OCI-LY1 (cell line): ENCODE measurements around the gene KLHL29.

Experiments
- H2AFZ ChIP-seq: fragments of 200-600 bp; sonication (generic), shearing (Covaris generic); 2 replicates; pipeline ENCODE4 v1.6.0; 2014; ENCODE audit warnings: antibody characterized with exemption, mild to moderate bottlenecking, low read length
- H3F3A ChIP-seq: fragments of 200-600 bp; sonication (generic), shearing (Covaris generic); 2 replicates; pipeline ENCODE4 v1.6.0; 2014; ENCODE audit warnings: mild to moderate bottlenecking, antibody characterized with exemption, low read length, moderate library complexity; ENCODE audit not compliant: insufficient read depth
- H3K27ac ChIP-seq: fragments of 200-600 bp; sonication (generic); 2 replicates; pipeline ENCODE4 v1.5.1; 2014; ENCODE audit warnings: low read length, mixed run types, mild to moderate bottlenecking, low read depth; ENCODE audit not compliant: poor library complexity, severe bottlenecking
- H3K27me3 ChIP-seq: fragments of 200-600 bp; sonication (generic); 2 replicates; pipeline ENCODE4 v1.6.0; 2014; ENCODE audit warnings: antibody characterized with exemption, mild to moderate bottlenecking, low read length, moderate library complexity; ENCODE audit not compliant: insufficient read depth
- H3K36me3 ChIP-seq: fragments of 200-600 bp; sonication (generic); 2 replicates; pipeline ENCODE4 v1.6.1; 2014; ENCODE audit warnings: mild to moderate bottlenecking, antibody characterized with exemption, low read length, moderate library complexity, mixed read lengths; ENCODE audit not compliant: insufficient read depth
- H3K4me1 ChIP-seq: fragments of 200-600 bp; sonication (generic); 2 replicates; pipeline ENCODE4 v1.5.1; 2014; ENCODE audit warnings: mild to moderate bottlenecking, low read length, moderate library complexity; ENCODE audit not compliant: insufficient read depth, severe bottlenecking
- H3K4me2 ChIP-seq: fragments of 200-600 bp; sonication (generic), shearing (Covaris generic); 2 replicates; pipeline ENCODE4 v1.6.1; 2014; ENCODE audit warnings: low read length
- H3K4me3 ChIP-seq: fragments of 200-600 bp; sonication (generic); 2 replicates; pipeline ENCODE4 v1.5.1; 2014; ENCODE audit warnings: low read length, low read depth, mild to moderate bottlenecking, mixed read lengths; ENCODE audit not compliant: poor library complexity, severe bottlenecking
- H3K79me2 ChIP-seq: fragments of 200-600 bp; shearing (Covaris generic); 2 replicates; pipeline ENCODE4 v1.6.1; 2016; ENCODE audit warnings: mixed run types, low read length, mixed read lengths; ENCODE audit not compliant: insufficient read depth
- H3K9ac ChIP-seq: fragments of 200-600 bp; sonication (generic), shearing (Covaris generic); 2 replicates; pipeline ENCODE4 v1.6.1; 2014; ENCODE audit warnings: mild to moderate bottlenecking, low read length, mixed read lengths
- H3K9me2 ChIP-seq: fragments of 200-600 bp; sonication (generic), shearing (Covaris generic); 2 replicates; pipeline ENCODE4 v1.6.1; 2014; ENCODE audit warnings: low read depth, mild to moderate bottlenecking, low read length, mixed read lengths
- H3K9me3 ChIP-seq: fragments of 200-600 bp; shearing (Covaris generic); 2 replicates; pipeline ENCODE4 v1.6.1; 2014; ENCODE audit warnings: low read length, mixed read lengths
- H4K20me1 ChIP-seq: fragments of 200-600 bp; sonication (generic), shearing (Covaris generic); 2 replicates; pipeline ENCODE4 v1.6.0; 2016; ENCODE audit warnings: mild to moderate bottlenecking, low read length; ENCODE audit not compliant: insufficient read depth
- CTCF ChIP-seq: fragments of 200-600 bp; sonication (generic), shearing (Covaris generic); IDR thresholded peaks from 2 replicates; pipeline ENCODE4 v1.5.1; 2017; ENCODE audit warnings: mild to moderate bottlenecking, antibody characterized with exemption, low read length, moderate library complexity, mixed read lengths
- EZH2 ChIP-seq: fragments of 200-600 bp; sonication (generic), shearing (Covaris generic); IDR thresholded peaks from 2 replicates; pipeline ENCODE4 v1.8.0; 2017; ENCODE audit warnings: borderline replicate concordance, mixed run types, mild to moderate bottlenecking, antibody characterized with exemption, low read length, moderate library complexity, mixed read lengths

KLHL29 gene

GRCh38 chr2:23679044-23679443 is 294.1 kb downstream of the KLHL29 start:
- H4K20me1 ChIP-seq = no peaks in the 10 kb centered on the region
- H3K4me1 ChIP-seq = no peaks in the 10 kb centered on the region
- H3K27me3 ChIP-seq = peaks cover 3% of the 10 kb centered on the region; the same call in 1 of the 2 replicates
- H3K4me2 ChIP-seq = no peak overlapping the region
- no peak overlapping the region for H3K9ac ChIP-seq
- TF ChIP-seq EZH2 = no peak
- no peak for TF ChIP-seq CTCF
- no peaks in the 10 kb centered on the region for H3K9me3 ChIP-seq
- no peaks in the 10 kb centered on the region for H3K9me2 ChIP-seq
- no peaks in the 10 kb centered on the region for H3K36me3 ChIP-seq
- no peaks in the 10 kb centered on the region for H3K79me2 ChIP-seq
- no peak overlapping the region for H3K27ac ChIP-seq
- H3F3A ChIP-seq = no peaks in the 10 kb centered on the region
- no peak overlapping the region for H3K4me3 ChIP-seq
- no peak overlapping the region for H2AFZ ChIP-seq

GRCh38 chr2:23680951-23681350 is 296.0 kb downstream of the KLHL29 start:
- H2AFZ ChIP-seq = no peak overlapping the region
- H4K20me1 ChIP-seq = no peaks in the 10 kb centered on the region
- no peak overlapping the region for H3K4me3 ChIP-seq
- H3K27me3 ChIP-seq = no peaks in the 10 kb centered on the region; the same call in 1 of the 2 replicates
- H3K9ac ChIP-seq = no peak overlapping the region
- no peaks in the 10 kb centered on the region for H3K36me3 ChIP-seq
- no peaks in the 10 kb centered on the region for H3K9me2 ChIP-seq
- no peak overlapping the region for H3K27ac ChIP-seq
- H3K4me1 ChIP-seq = peaks cover 7% of the 10 kb centered on the region
- H3F3A ChIP-seq = no peaks in the 10 kb centered on the region
- no peak overlapping the region for H3K4me2 ChIP-seq
- H3K79me2 ChIP-seq = no peaks in the 10 kb centered on the region
- H3K9me3 ChIP-seq = no peaks in the 10 kb centered on the region
- TF ChIP-seq EZH2 = no peak
- no peak for TF ChIP-seq CTCF

- H3K4me1 ChIP-seq = peaks cover 7% of the 10 kb centered on the region
- H3K27me3 ChIP-seq = no peaks in the 10 kb centered on the region; the same call in 1 of the 2 replicates
- no peaks in the 10 kb centered on the region for H3K9me2 ChIP-seq
- H3K79me2 ChIP-seq = no peaks in the 10 kb centered on the region
- H3K9me3 ChIP-seq = no peaks in the 10 kb centered on the region
- no peak overlapping the region for H3K9ac ChIP-seq
- H3K4me3 ChIP-seq = no peak overlapping the region
- no peak overlapping the region for H3K4me2 ChIP-seq
- no peaks in the 10 kb centered on the region for H3F3A ChIP-seq
- no peaks in the 10 kb centered on the region for H4K20me1 ChIP-seq
- H2AFZ ChIP-seq = no peak overlapping the region
- H3K36me3 ChIP-seq = no peaks in the 10 kb centered on the region
- no peak overlapping the region for H3K27ac ChIP-seq
- no peak for TF ChIP-seq EZH2
- TF ChIP-seq CTCF = no peak
Measured at GRCh38 chr2:23681356-23682140, 296.6 kb downstream of the KLHL29 start.
